ENCODE results near the gene CDS2.

DNA sequence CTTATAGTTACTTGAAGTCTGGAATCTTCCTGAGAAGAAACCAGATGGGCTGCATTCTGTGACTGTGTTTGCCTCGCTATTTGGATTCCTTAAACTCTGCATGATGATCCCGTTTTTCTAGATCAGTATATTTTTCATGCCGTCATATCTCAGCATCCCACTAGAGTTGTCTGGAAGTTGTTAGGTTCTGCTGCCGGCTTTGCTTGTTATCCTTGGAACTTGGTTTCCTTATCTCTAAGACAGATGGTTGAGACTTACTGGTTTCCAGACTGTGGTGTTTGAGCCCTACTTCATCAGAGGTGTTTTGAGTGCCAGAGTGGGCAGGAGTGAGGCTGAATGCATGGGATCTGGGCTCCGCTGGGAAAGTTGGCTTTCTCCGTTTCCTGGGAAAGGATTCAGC lies 50.3 kb downstream of the CDS2 start:
- TF ChIP-seq POLR2AphosphoS5 (IDR thresholded peaks at IDR 0.05) (no peak), POLR2A (IDR thresholded peaks at IDR 0.05) (no peak)
